ENCODE data around the gene IQSEC1.

IQSEC1 gene

GRCh38 chr3:12941495-12942023 is 131.7 kb downstream of the IQSEC1 start:
- TF ChIP-seq, protein P1, sequence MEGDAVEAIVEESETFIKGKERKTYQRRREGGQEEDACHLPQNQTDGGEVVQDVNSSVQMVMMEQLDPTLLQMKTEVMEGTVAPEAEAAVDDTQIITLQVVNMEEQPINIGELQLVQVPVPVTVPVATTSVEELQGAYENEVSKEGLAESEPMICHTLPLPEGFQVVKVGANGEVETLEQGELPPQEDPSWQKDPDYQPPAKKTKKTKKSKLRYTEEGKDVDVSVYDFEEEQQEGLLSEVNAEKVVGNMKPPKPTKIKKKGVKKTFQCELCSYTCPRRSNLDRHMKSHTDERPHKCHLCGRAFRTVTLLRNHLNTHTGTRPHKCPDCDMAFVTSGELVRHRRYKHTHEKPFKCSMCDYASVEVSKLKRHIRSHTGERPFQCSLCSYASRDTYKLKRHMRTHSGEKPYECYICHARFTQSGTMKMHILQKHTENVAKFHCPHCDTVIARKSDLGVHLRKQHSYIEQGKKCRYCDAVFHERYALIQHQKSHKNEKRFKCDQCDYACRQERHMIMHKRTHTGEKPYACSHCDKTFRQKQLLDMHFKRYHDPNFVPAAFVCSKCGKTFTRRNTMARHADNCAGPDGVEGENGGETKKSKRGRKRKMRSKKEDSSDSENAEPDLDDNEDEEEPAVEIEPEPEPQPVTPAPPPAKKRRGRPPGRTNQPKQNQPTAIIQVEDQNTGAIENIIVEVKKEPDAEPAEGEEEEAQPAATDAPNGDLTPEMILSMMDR (IDR thresholded peaks at IDR 0.05; ENCODE audit: borderline replicate concordance, control extremely low read depth, extremely low read depth, insufficient read depth, missing control alignments) = no peak
- DNase-seq (ENCODE audit: low spot score) = no peak
- in situ Hi-C loops (cut with MboI; ENCODE audit: low sequenced_read_pairs, unreplicated experiment) = no loop called here

- TF ChIP-seq, protein P1 (IDR thresholded peaks at IDR 0.05; ENCODE audit: borderline replicate concordance, control extremely low read depth, extremely low read depth, insufficient read depth, missing control alignments) = no peak
- in situ Hi-C loops (cut with MboI; ENCODE audit: low sequenced_read_pairs, unreplicated experiment) = no loop called here
- DNase-seq (ENCODE audit: low spot score) = no peak
These were observed 132.4 kb downstream of the IQSEC1 start for GRCh38 chr3:12940854-12941253.

DNA sequence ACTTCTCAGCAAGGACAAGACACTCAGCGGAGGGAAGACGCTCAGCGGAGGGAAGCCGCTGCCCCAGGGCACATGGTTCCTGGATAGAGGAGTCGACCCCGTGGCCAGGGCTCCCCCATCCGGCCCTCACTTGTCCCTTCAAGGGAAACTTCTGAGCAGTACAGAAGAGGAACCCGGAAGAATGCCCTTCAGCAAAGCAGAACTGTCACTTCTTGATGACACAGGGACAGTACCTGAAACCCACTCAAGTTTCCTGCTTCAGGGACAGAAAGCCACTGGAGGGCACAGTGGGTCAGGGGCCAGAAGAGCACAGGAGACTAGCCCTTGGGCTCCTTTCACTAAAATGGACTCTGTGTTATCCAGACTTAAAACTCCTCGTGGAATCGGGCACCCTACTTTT is 134.1 kb downstream of the IQSEC1 start:
- TF ChIP-seq, protein P1 (IDR thresholded peaks at IDR 0.05; ENCODE audit: borderline replicate concordance, control extremely low read depth, extremely low read depth, insufficient read depth, missing control alignments) = no peak
- in situ Hi-C loops (cut with MboI; ENCODE audit: low sequenced_read_pairs, unreplicated experiment) = no loop called here
- DNase-seq (ENCODE audit: low spot score) = no peak

- TF ChIP-seq, protein P1 (IDR thresholded peaks at IDR 0.05; ENCODE audit: borderline replicate concordance, control extremely low read depth, extremely low read depth, insufficient read depth, missing control alignments) = no peak
- no peak for DNase-seq (ENCODE audit: low spot score)
- in situ Hi-C loops (cut with MboI; ENCODE audit: low sequenced_read_pairs, unreplicated experiment) = no loop called here
These were observed 134.9 kb downstream of the IQSEC1 start for GRCh38 chr3:12938258-12938711.

GRCh38 chr3:12935861-12936830 is 137.1 kb downstream of the IQSEC1 start:
- in situ Hi-C loops (cut with MboI; ENCODE audit: low sequenced_read_pairs, unreplicated experiment) = no loop called here
- TF ChIP-seq, protein P1 (IDR thresholded peaks at IDR 0.05; ENCODE audit: borderline replicate concordance, control extremely low read depth, extremely low read depth, insufficient read depth, missing control alignments) = no peak
- no peak for DNase-seq (ENCODE audit: low spot score)

- TF ChIP-seq, protein P1 (IDR thresholded peaks at IDR 0.05; ENCODE audit: borderline replicate concordance, control extremely low read depth, extremely low read depth, insufficient read depth, missing control alignments) = no peak
- in situ Hi-C loops (cut with MboI; ENCODE audit: low sequenced_read_pairs, unreplicated experiment) = no loop called here
- DNase-seq (ENCODE audit: low spot score) = no peak
These were observed 138.0 kb downstream of the IQSEC1 start for GRCh38 chr3:12935023-12935860.

Measured in GM13976 (cell line).